GM19240 (cell line): Measurements from ENCODE around the gene TBKBP1.
"Not testable (repeated sequence)": the region's sequence is repeated elsewhere in the genome, so short reads cannot be mapped to it uniquely, and the experiment has no call there.

Experiments
- DNase-seq: peaks from one replicate; pipeline ENCODE4 v3.0.0; 2011; ENCODE audit warnings: low spot score; ENCODE audit not compliant: insufficient read length

TBKBP1 gene

GRCh38 chr17:47678196-47678595 lies 15.8 kb upstream of the TBKBP1 start:
- DNase-seq, result no peak

GRCh38 chr17:47682138-47682537 lies 11.8 kb upstream of the TBKBP1 start:
- DNase-seq, result no peak

GRCh38 chr17:47682727-47683126 lies 11.2 kb upstream of the TBKBP1 start:
- not testable (repeated sequence) for DNase-seq

- no peak for DNase-seq
Observed at GRCh38 chr17:47684025-47684424, 9.9 kb upstream of the TBKBP1 start.

- no peak for DNase-seq
Observed at GRCh38 chr17:47684535-47685193, 9.3 kb upstream of the TBKBP1 start.

- no peak for DNase-seq
Observed at GRCh38 chr17:47685556-47686275, 8.2 kb upstream of the TBKBP1 start.

GRCh38 chr17:47686276-47686635 lies 7.7 kb upstream of the TBKBP1 start:
- no peak for DNase-seq

GRCh38 chr17:47686664-47687327 lies 7.2 kb upstream of the TBKBP1 start:
- DNase-seq, result no peak

- DNase-seq, result no peak
Observed at GRCh38 chr17:47687328-47687690, 6.7 kb upstream of the TBKBP1 start.

- no peak for DNase-seq
Observed at GRCh38 chr17:47687748-47688147, 6.2 kb upstream of the TBKBP1 start.

- DNase-seq, result no peak
Observed at GRCh38 chr17:47690121-47690520, 3.8 kb upstream of the TBKBP1 start.

GRCh38 chr17:47692137-47692894 lies 1.6 kb upstream of the TBKBP1 start:
- no peak for DNase-seq

GRCh38 chr17:47692895-47693730 lies 848 bp upstream of the TBKBP1 start:
- no peak for DNase-seq

GRCh38 chr17:47694581-47695428 lies 844 bp downstream of the TBKBP1 start:
- no peak for DNase-seq

GRCh38 chr17:47695429-47696376 lies 1.7 kb downstream of the TBKBP1 start:
- DNase-seq, result no peak

GRCh38 chr17:47696717-47697642 lies 3.0 kb downstream of the TBKBP1 start:
- DNase-seq, result no peak

GRCh38 chr17:47697906-47698711 lies 4.1 kb downstream of the TBKBP1 start:
- no peak for DNase-seq
